Mesenchymal stem cell (in vitro differentiated cells and primary cell): ENCODE measurements around the gene SYT11.
"Not testable (repeated sequence)": the region's sequence is repeated elsewhere in the genome, so short reads cannot be mapped to it uniquely, and the experiment has no call there.

Source experiments
- DNase-seq: peaks from one replicate; pipeline ENCODE4 v3.0.0-alpha.2; 2013
- H2AFZ ChIP-seq: one replicate; pipeline ENCODE4 v1.6.1; 2013; ENCODE audit warnings: low read depth, mild to moderate bottlenecking, control low read depth, inconsistent platforms, low read length, moderate library complexity
- H2AK5ac ChIP-seq: 2 replicates; pipeline ENCODE4 v1.6.1; 2013; ENCODE audit warnings: low read length, moderate library complexity, mild to moderate bottlenecking, inconsistent platforms; ENCODE audit not compliant: severe bottlenecking
- H2BK120ac ChIP-seq: one replicate; pipeline ENCODE4 v1.6.1; 2013; ENCODE audit warnings: low read depth, mild to moderate bottlenecking, inconsistent platforms, low read length, moderate library complexity
- H2BK12ac ChIP-seq, 2 experiments: one replicate each; pipeline ENCODE4 v1.6.1; 2013; ENCODE audit warnings: inconsistent platforms in 2 of 2, low read length in 2 of 2, mild to moderate bottlenecking in 2 of 2, moderate library complexity in 2 of 2, control low read depth in 1 of 2
- H2BK15ac ChIP-seq: one replicate; pipeline ENCODE4 v1.6.1; 2013; ENCODE audit warnings: mild to moderate bottlenecking, low read depth, inconsistent platforms; ENCODE audit not compliant: poor library complexity, severe bottlenecking
- H2BK5ac ChIP-seq: 2 replicates; pipeline ENCODE4 v1.6.1; 2013; ENCODE audit warnings: low read depth, mild to moderate bottlenecking, low read length, control low read depth, inconsistent platforms; ENCODE audit not compliant: poor library complexity, severe bottlenecking
- H3K14ac ChIP-seq, 2 experiments: one replicate each; pipeline ENCODE4 v1.6.1; 2013; ENCODE audit warnings: inconsistent platforms in 2 of 2, low read length in 2 of 2, control low read depth in 1 of 2, mild to moderate bottlenecking in 1 of 2, moderate library complexity in 1 of 2
- H3K18ac ChIP-seq, 2 experiments: one replicate each; pipeline ENCODE4 v1.6.1; 2013; ENCODE audit warnings: inconsistent platforms in 2 of 2, low read length in 2 of 2, control low read depth in 1 of 2, low read depth in 1 of 2, mild to moderate bottlenecking in 1 of 2
- H3K23ac ChIP-seq, 2 experiments: one replicate each; pipeline ENCODE4 v1.6.1; 2013; ENCODE audit warnings: inconsistent platforms in 2 of 2, low read length in 2 of 2, mild to moderate bottlenecking in 2 of 2, moderate library complexity in 2 of 2, control low read depth in 1 of 2
- H3K27ac ChIP-seq: 2 replicates; pipeline ENCODE4 v1.5.1; 2013; ENCODE audit warnings: mild to moderate bottlenecking, moderate library complexity, low read length, control low read depth, inconsistent platforms; ENCODE audit not compliant: poor library complexity, severe bottlenecking
- H3K27me3 ChIP-seq, 2 experiments: 2 replicates each; pipeline versions ENCODE4 v1.6.1 to v1.7.0; 2013; ENCODE audit warnings: low read length in 2 of 2, mild to moderate bottlenecking in 2 of 2, moderate library complexity in 2 of 2, control low read depth in 1 of 2, inconsistent platforms in 1 of 2; ENCODE audit not compliant: control insufficient read depth in 1 of 2, insufficient read depth in 1 of 2
- H3K36me3 ChIP-seq, 2 experiments: 2 replicates each; pipeline versions ENCODE4 v1.6.1 to v1.7.0; 2013; ENCODE audit warnings: low read length in 2 of 2, control low read depth in 1 of 2, inconsistent platforms in 1 of 2, low read depth in 1 of 2, mild to moderate bottlenecking in 1 of 2; ENCODE audit not compliant: insufficient read depth in 2 of 2, control insufficient read depth in 1 of 2
- H3K4ac ChIP-seq, 2 experiments: one replicate each; pipeline ENCODE4 v1.6.1; 2013; ENCODE audit warnings: inconsistent platforms in 2 of 2, low read length in 2 of 2, mild to moderate bottlenecking in 2 of 2, moderate library complexity in 2 of 2, control low read depth in 1 of 2, low read depth in 1 of 2
- H3K4me1 ChIP-seq: 2 replicates; pipeline ENCODE4 v1.6.1; 2013; ENCODE audit warnings: low read depth, low read length, control low read depth; ENCODE audit not compliant: control insufficient read depth, insufficient read depth
- H3K4me2 ChIP-seq: 2 replicates; pipeline ENCODE4 v1.6.1; 2013; ENCODE audit warnings: low read length, mild to moderate bottlenecking, inconsistent platforms; ENCODE audit not compliant: poor library complexity, severe bottlenecking
- H3K4me3 ChIP-seq, 2 experiments: 2 replicates each; pipeline versions ENCODE4 v1.5.1 to v1.7.0; 2013; ENCODE audit warnings: low read length in 2 of 2, mild to moderate bottlenecking in 2 of 2, control low read depth in 1 of 2, low read depth in 1 of 2; ENCODE audit not compliant: insufficient read depth in 1 of 2
- H3K79me1 ChIP-seq: replicated peaks from 2 replicates; pipeline ENCODE4 v1.6.1; 2013; ENCODE audit warnings: mild to moderate bottlenecking, control low read depth, low read length, inconsistent platforms; ENCODE audit not compliant: poor library complexity, severe bottlenecking
- H3K9ac ChIP-seq: 2 replicates; pipeline ENCODE4 v1.7.0; 2013; ENCODE audit warnings: mild to moderate bottlenecking, low read length, moderate library complexity
- H3K9me3 ChIP-seq: 2 replicates; pipeline ENCODE4 v1.7.0; 2013; ENCODE audit warnings: mild to moderate bottlenecking, low read length; ENCODE audit not compliant: control insufficient read depth
- H4K8ac ChIP-seq: one replicate; pipeline ENCODE4 v1.6.1; 2013; ENCODE audit warnings: inconsistent platforms, mild to moderate bottlenecking, low read length, moderate library complexity
- H4K91ac ChIP-seq: one replicate; pipeline ENCODE4 v1.6.1; 2013; ENCODE audit warnings: mild to moderate bottlenecking, low read length, inconsistent platforms
- WGBS: methylation state at CpG from one replicate; pipeline ENCODE4 v1.1.7; 2013; ENCODE audit warnings: mixed read lengths; 5-methylcytosine and 5-hydroxymethylcytosine counted together

The SYT11 gene

GRCh38 chr1:155896476-155896875 is 37.1 kb downstream of the SYT11 start:
- H3K36me3 ChIP-seq, result peaks cover 20 to 54% of the 10 kb centered on the region in 2 experiments
- H3K79me1 ChIP-seq, H3K14ac ChIP-seq, H4K8ac ChIP-seq, H3K9me3 ChIP-seq, H3K27ac ChIP-seq, H2BK12ac ChIP-seq, H3K4me3 ChIP-seq, H2AFZ ChIP-seq, H2AK5ac ChIP-seq, H2BK15ac ChIP-seq, H3K4me2 ChIP-seq, H3K4ac ChIP-seq, H2BK120ac ChIP-seq, H3K9ac ChIP-seq, H3K18ac ChIP-seq, H3K23ac ChIP-seq, H3K27me3 ChIP-seq, H2BK5ac ChIP-seq, DNase-seq, H4K91ac ChIP-seq, H3K4me1 ChIP-seq: not testable (repeated sequence)
- WGBS, result 87% methylated on average over 8 of the region's 8 CpGs

- H2BK12ac ChIP-seq, result no peak overlapping the region
- no peak overlapping the region for H3K4me3 ChIP-seq
- no peak overlapping the region for H2AFZ ChIP-seq
- H3K79me1 ChIP-seq, result peaks cover 9% of the 10 kb centered on the region
- H4K91ac ChIP-seq, result no peak overlapping the region
- H4K8ac ChIP-seq, result no peak overlapping the region
- peak overlapping the region; percentile 3 for H3K9ac ChIP-seq
- H3K4me2 ChIP-seq, result no peak overlapping the region
- 100% methylated on average over 1 of the region's 1 CpG for WGBS
- no peaks in the 10 kb centered on the region for H3K27me3 ChIP-seq
- H3K27ac ChIP-seq, result no peak overlapping the region
- no peak overlapping the region for H3K23ac ChIP-seq
- H2BK5ac ChIP-seq, result no peak overlapping the region
- no peak for DNase-seq
- H3K18ac ChIP-seq, result no peak overlapping the region
- H3K4me1 ChIP-seq, result peaks cover 4% of the 10 kb centered on the region
- peaks cover 28 to 65% of the 10 kb centered on the region in 2 experiments for H3K36me3 ChIP-seq
- H3K9me3 ChIP-seq, result no peaks in the 10 kb centered on the region
- no peak overlapping the region for H3K14ac ChIP-seq
- no peak overlapping the region for H3K4ac ChIP-seq
- H2BK15ac ChIP-seq, result no peak overlapping the region
- H2BK120ac ChIP-seq, result no peak overlapping the region
- H2AK5ac ChIP-seq, result no peak overlapping the region
Observed at GRCh38 chr1:155897746-155898145, 38.4 kb downstream of the SYT11 start.

- no peak overlapping the region for H2BK12ac ChIP-seq
- H3K27me3 ChIP-seq, result no peaks in the 10 kb centered on the region
- peaks cover 36 to 72% of the 10 kb centered on the region in 2 experiments for H3K36me3 ChIP-seq
- no peak overlapping the region for H2BK120ac ChIP-seq
- no peak overlapping the region for H2AK5ac ChIP-seq
- H2BK15ac ChIP-seq, result no peak overlapping the region
- H4K8ac ChIP-seq, result no peak overlapping the region
- H3K18ac ChIP-seq, result no peak overlapping the region
- 80% methylated on average over 2 of the region's 2 CpGs for WGBS
- peaks cover under 1% of the 10 kb centered on the region for H3K4me1 ChIP-seq
- H3K4me3 ChIP-seq, result no peak overlapping the region
- no peak overlapping the region for H3K4ac ChIP-seq
- H2AFZ ChIP-seq, result no peak overlapping the region
- no peak overlapping the region for H4K91ac ChIP-seq
- H3K79me1 ChIP-seq, result peaks cover 13% of the 10 kb centered on the region
- no peak overlapping the region for H3K27ac ChIP-seq
- no peak overlapping the region for H2BK5ac ChIP-seq
- H3K9me3 ChIP-seq, result no peaks in the 10 kb centered on the region
- no peak for DNase-seq
- no peak overlapping the region for H3K4me2 ChIP-seq
- peak overlapping the region; percentile 9 for H3K9ac ChIP-seq
- no peak overlapping the region for H3K23ac ChIP-seq
- no peak overlapping the region for H3K14ac ChIP-seq
Observed at GRCh38 chr1:155898888-155899287, 39.5 kb downstream of the SYT11 start.

GRCh38 chr1:155899683-155900082 is 40.3 kb downstream of the SYT11 start:
- no peak overlapping the region for H3K23ac ChIP-seq
- H3K4me3 ChIP-seq, result no peak overlapping the region
- no peak overlapping the region for H3K27ac ChIP-seq
- H3K14ac ChIP-seq, result no peak overlapping the region
- H3K4ac ChIP-seq, result no peak overlapping the region
- H3K36me3 ChIP-seq, result peaks cover 41 to 80% of the 10 kb centered on the region in 2 experiments
- H2BK12ac ChIP-seq, result no peak overlapping the region
- WGBS, result 100% methylated on average over 2 of the region's 2 CpGs
- no peak overlapping the region for H4K8ac ChIP-seq
- no peak overlapping the region for H2AFZ ChIP-seq
- no peak overlapping the region for H3K18ac ChIP-seq
- H3K9me3 ChIP-seq, result no peaks in the 10 kb centered on the region
- peaks cover 18% of the 10 kb centered on the region for H3K79me1 ChIP-seq
- H2AK5ac ChIP-seq, result no peak overlapping the region
- H2BK15ac ChIP-seq, result no peak overlapping the region
- no peak for DNase-seq
- no peak overlapping the region for H3K9ac ChIP-seq
- no peak overlapping the region for H4K91ac ChIP-seq
- H3K4me2 ChIP-seq, result no peak overlapping the region
- no peak overlapping the region for H2BK5ac ChIP-seq
- no peaks in the 10 kb centered on the region for H3K27me3 ChIP-seq
- no peaks in the 10 kb centered on the region for H3K4me1 ChIP-seq
- H2BK120ac ChIP-seq, result no peak overlapping the region
